Measurements from ENCODE around the gene COL5A2.

Gene COL5A2

DNA sequence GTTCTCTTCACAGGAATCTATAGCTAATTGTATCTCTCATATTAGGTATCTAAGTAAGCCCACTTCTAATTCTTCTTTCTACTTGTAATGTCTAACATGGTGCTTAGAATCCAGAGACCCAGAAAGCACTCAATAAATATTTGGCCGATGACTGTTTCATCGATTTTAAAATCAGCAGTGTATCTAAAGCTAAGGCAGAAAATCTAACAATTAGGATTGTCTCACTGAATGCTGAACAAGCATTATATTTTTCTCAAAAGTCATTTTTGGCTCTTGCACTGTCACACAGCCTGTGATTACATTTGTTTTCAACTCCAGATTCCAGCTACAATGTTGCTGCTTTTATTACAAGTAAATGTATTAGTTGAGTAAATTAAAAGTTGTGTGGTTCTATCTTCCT is 20.3 kb downstream of the COL5A2 start:
- H3K4me3 ChIP-seq (ENCODE audit: low read depth, low read length), result no peak overlapping the region
- TF ChIP-seq, protein P1, sequence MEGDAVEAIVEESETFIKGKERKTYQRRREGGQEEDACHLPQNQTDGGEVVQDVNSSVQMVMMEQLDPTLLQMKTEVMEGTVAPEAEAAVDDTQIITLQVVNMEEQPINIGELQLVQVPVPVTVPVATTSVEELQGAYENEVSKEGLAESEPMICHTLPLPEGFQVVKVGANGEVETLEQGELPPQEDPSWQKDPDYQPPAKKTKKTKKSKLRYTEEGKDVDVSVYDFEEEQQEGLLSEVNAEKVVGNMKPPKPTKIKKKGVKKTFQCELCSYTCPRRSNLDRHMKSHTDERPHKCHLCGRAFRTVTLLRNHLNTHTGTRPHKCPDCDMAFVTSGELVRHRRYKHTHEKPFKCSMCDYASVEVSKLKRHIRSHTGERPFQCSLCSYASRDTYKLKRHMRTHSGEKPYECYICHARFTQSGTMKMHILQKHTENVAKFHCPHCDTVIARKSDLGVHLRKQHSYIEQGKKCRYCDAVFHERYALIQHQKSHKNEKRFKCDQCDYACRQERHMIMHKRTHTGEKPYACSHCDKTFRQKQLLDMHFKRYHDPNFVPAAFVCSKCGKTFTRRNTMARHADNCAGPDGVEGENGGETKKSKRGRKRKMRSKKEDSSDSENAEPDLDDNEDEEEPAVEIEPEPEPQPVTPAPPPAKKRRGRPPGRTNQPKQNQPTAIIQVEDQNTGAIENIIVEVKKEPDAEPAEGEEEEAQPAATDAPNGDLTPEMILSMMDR (IDR thresholded peaks at IDR 0.05; ENCODE audit: low read depth, low read length), result no peak

DNA sequence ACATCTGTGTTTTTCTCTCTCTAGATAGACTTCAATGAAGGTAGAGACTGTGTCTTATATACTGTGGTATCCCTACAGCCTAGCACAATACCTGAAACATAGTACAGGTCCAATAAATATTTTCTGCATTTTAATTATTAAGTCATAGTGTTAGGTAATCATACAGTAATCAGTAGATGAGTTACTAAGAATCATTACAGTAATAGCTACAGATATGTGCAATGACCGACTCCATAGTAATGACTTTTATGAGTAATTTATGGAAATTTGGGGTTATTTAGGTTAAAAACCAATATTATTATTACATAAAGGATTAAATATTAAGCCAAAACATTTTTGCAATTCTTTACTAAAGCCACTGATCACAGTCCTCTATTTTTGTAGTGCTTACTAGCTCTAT is 21.6 kb downstream of the COL5A2 start:
- no peak overlapping the region for H3K4me3 ChIP-seq (ENCODE audit: low read depth, low read length)
- TF ChIP-seq, protein P1 (IDR thresholded peaks at IDR 0.05; ENCODE audit: low read depth, low read length), result no peak

DNA sequence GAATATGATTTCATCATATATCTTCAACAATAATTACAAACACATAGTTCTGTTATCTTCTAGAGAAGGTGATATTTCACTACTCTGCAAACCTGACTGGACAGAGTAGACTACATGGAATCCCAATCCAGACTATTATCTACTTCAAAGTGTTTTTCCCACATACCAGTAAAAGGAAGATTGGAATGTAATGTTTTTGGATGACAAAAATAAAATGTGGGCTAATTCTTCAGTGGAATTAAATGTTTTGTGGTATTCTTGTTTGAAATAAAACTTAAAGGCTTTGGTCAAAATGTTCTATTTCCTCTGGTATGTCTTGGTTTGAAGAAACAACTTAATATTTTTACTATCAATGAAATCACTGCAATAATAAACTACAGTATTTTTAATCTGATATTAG is 22.1 kb downstream of the COL5A2 start:
- TF ChIP-seq, protein P1 (IDR thresholded peaks at IDR 0.05; ENCODE audit: low read depth, low read length), result no peak

DNA sequence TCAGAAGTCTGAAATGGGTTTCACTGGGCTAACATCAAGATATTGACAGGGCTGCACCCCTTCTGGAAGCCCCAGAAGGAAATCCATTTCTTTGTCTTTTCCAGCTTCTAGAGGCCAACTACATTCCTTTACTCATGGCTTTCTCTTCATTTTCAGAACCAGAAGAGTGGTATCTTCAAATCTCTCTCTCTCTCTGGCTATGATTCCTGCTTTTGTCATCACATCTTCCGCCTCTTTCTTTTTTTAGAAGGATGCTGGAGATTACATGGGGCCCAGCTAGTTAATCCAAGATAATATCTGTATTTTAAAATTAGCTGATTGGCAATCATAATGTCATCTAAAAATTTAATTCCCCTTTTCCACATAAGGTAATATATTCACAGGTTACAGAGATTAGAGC is 23.8 kb downstream of the COL5A2 start:
- H3K4me3 ChIP-seq (ENCODE audit: low read depth, low read length), result no peak overlapping the region
- TF ChIP-seq, protein P1 (IDR thresholded peaks at IDR 0.05; ENCODE audit: low read depth, low read length), result no peak

More for the DNA sequence above, 22.1 kb downstream of the COL5A2 start:
- no peak overlapping the region for H3K4me3 ChIP-seq (ENCODE audit: low read depth, low read length)

DNA sequence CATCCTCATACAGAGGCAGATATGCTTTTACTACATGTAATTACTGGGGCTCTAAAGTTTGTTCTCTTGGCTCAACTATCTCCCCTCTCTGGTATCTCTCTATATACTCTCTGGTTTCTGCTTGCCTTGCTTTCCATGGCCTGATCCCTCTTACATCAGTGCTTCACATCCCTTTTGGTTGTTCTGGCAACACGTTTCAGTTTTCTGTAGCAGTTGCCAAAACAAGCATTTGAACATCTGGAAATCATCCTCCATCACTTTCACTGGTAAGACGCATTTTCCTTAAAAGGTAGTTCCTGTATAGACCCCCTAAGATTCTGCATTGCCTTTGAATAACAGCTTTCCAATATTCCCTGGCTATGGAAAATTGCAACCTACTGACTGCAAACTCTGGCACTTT is 25.9 kb downstream of the COL5A2 start:
- no peak overlapping the region for H3K4me3 ChIP-seq (ENCODE audit: low read depth, low read length)
- TF ChIP-seq, protein P1 (IDR thresholded peaks at IDR 0.05; ENCODE audit: low read depth, low read length), result no peak

DNA sequence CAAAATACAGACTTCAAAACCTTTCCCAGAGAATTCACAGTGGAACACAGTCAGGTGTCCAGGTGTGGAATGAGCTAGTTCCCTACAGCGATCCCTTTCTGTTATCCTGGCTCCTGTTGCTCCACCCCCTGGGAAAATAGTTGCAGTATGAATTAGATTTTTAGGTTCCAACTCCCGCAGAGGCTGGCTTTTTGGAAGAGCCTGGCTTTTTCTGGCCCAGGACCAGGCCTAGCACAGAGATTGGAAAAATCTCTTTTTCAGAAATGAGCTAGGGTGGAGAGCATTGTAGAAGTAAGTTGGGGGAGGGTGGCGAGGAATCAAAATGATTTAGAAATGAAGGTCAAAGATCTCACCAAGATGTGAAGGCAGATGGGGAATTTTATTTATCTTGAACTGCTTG is 27.1 kb downstream of the COL5A2 start:
- TF ChIP-seq, protein P1 (IDR thresholded peaks at IDR 0.05; ENCODE audit: low read depth, low read length), result no peak
- no peak overlapping the region for H3K4me3 ChIP-seq (ENCODE audit: low read depth, low read length)

DNA sequence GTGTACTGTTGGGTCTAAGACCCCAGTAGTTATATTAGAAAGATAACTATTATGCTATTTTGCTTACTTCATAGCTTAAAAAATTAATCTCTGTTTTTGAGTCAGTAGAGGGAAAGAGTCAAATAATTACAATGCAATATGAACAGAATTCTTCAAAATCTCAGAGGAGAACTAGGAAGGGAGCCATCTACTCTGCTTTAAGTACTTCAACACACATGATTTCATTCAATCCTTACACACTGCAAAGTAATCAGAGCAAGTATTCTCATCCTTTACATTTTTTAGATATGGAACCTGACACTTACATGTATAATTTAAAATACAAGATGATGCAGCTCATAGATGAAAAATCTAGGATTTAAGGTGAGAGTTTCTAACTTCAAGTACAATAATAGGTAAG is 27.7 kb downstream of the COL5A2 start:
- no peak overlapping the region for H3K4me3 ChIP-seq (ENCODE audit: low read depth, low read length)

More for the DNA sequence above, 27.7 kb downstream of the COL5A2 start:
- TF ChIP-seq, protein P1 (IDR thresholded peaks at IDR 0.05; ENCODE audit: low read depth, low read length), result no peak
